SW480 (cell line): ENCODE measurements around the gene OFD1.
A peak's percentile ranks its signal among the peaks of the same experiment; 100 is the strongest.

ENCODE experiments used
- DNase-seq: peaks from one replicate; pipeline ENCODE4 v3.0.0-alpha.2; 2016; ENCODE audit warnings: low spot score

Gene OFD1, protein sequence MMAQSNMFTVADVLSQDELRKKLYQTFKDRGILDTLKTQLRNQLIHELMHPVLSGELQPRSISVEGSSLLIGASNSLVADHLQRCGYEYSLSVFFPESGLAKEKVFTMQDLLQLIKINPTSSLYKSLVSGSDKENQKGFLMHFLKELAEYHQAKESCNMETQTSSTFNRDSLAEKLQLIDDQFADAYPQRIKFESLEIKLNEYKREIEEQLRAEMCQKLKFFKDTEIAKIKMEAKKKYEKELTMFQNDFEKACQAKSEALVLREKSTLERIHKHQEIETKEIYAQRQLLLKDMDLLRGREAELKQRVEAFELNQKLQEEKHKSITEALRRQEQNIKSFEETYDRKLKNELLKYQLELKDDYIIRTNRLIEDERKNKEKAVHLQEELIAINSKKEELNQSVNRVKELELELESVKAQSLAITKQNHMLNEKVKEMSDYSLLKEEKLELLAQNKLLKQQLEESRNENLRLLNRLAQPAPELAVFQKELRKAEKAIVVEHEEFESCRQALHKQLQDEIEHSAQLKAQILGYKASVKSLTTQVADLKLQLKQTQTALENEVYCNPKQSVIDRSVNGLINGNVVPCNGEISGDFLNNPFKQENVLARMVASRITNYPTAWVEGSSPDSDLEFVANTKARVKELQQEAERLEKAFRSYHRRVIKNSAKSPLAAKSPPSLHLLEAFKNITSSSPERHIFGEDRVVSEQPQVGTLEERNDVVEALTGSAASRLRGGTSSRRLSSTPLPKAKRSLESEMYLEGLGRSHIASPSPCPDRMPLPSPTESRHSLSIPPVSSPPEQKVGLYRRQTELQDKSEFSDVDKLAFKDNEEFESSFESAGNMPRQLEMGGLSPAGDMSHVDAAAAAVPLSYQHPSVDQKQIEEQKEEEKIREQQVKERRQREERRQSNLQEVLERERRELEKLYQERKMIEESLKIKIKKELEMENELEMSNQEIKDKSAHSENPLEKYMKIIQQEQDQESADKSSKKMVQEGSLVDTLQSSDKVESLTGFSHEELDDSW

GRCh38 chrX:13734278-13735172 is at the start of gene OFD1, which contains the start of gene TRAPPC2:
TSS of gene OFD1 (plus strand) at chrX:13734748. CDS start at chrX:13735072, 324 bp downstream.
TSS of gene TRAPPC2 (minus strand) at chrX:13734620. CDS start at chrX:13719963, 14,657 bp downstream.
- peak; percentile 95 for DNase-seq

- DNase-seq, result peak; percentile 9
These were observed 49.3 kb upstream of the OFD1 start for GRCh38 chrX:13685126-13685763.

DNA sequence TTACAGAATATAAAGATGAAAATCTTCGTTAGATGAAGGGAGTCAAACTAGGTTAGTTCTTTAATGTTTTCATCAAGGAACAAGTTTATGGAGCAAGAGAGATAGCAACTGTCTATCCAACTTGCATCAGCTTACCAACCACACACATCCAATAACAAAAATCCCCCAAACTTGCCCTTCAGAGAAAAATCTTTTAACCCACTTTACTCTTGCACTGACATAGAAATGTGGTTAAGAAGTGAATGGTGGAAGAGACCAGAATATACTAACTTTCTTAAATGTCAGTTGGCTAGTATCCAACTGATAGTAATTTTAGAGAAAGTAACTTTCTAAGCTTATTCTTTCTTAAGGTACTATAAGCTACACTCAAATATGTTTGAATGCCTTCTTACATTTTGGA is 47.3 kb upstream of the OFD1 start:
- DNase-seq, result no peak

- DNase-seq, result peak; percentile 27
These were observed 46.1 kb upstream of the OFD1 start for GRCh38 chrX:13688384-13688957.

DNA sequence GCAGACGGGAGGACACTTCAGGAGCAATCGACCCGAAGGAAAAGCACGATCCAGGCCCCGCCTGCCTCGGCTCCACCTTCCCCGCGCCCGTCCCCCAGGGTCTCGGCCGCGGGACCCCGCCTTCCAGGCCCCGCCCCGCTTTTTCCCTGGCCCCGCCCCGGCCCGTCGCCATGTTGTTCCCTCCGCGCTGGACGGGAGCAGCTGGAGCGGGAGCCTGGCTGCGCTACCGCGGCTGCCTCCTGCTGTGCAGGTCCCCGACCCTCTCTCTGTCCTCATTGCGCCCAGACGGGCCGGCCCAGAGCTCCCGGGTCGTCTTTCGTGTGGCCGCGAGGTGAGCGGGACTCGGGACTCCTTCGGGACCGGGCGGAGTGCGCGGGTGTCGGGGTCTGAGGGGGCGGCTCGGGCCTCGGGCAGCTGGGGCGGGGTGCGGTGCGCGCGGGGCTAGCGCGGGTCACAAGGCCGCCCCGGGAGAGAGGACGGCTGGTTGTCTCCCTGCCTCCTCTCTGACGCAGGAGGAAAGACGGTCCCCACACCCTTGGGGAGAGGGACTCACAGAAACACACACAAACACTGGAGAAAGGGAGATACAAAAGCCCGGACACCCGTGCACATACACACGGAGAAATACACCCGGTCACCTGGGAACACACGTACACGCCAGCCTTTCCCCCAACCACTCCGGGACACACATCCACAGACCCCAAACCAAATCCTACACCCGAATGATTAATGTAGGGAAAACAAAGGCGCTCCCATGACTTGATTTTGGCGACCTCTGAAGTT is 45.4 kb upstream of the OFD1 start, which contains the start of gene RAB9A:
RAB9A (plus strand) TSS at position 171 of the 783 bp plus-strand sequence. CDS start 19,619 bp downstream, outside the sequence.
- peak; percentile 68 for DNase-seq

DNA sequence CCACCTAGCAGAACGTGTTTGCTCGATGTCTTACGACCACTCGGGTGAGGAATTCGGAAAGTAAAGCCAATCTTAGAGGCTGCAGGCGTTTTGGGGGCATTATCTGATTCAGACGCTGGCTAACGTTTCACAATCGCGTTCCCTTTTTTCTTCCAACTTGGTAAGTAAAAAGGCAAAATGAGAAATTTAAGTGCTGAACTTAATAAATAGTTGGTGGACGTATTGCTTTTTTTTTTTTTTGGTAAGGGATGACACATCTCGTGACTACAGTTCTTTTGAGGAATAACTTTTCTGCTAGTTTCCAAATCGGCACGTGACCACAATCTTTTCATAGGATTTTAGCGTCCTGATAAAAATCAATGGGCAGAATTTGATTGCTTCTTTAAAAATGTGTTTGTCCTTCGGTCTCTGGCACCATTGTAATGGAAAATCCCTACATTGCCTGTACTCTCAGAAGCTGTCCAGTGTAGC is 44.8 kb upstream of the OFD1 start:
- no peak for DNase-seq

GRCh38 chrX:13690836-13691235 is 43.7 kb upstream of the OFD1 start:
- no peak for DNase-seq

DNA sequence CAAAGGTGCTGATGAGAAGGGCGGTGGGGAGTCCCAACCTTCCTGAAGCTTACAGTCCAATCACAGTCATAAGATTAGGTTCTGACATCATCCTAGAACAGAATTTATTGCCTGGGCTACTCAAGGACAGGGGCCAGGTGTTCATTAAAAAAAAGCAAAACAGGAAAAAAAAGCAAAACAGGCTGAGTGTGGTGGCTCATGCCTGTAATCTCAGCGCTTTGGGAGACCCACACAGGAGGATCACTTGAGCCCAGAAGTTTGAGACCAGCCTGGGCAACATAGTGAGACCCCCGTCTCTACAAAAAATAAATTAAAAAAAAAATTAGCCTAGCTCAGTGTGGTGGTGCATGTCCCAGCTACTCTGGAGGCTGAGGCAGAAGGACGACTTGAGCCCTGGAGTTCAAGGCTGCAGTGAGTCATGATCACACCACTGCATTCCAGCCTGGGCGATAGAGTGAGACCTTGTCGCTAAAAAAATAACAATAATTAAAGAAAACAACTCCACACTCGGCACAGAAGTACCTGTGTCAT is 42.6 kb upstream of the OFD1 start:
- DNase-seq, result no peak

- DNase-seq, result no peak
These were observed 41.7 kb upstream of the OFD1 start for GRCh38 chrX:13692771-13693231.

DNA sequence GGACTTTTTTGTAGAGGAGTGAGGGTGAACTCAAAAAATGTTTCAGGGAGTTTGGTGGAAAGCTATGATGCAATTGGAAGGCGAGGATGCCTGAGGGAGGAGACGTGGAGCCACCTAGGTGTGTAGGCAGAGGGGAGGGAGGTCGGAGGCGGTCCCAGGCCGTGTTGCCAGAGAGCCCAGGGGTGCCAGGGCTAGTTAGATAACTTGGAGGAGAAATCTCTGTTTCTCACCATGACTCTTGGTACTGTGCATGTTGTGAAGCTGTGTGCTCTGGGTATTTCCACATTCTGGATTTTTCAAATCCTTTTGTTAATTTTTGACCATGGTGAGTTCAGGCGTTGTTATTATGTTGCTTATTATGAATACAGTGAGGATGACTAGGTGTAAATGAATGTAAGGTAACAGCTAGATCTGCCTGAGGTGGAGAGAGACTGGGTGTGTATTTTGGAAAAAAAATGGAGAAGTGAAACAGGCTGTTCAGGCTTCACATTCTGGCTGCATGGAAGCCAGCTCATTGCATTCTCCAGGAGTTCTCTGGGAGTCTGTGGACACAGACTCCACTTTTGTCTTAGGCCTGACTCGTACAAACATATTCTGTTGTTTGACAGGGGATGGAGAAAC is 41.1 kb upstream of the OFD1 start:
- DNase-seq, result no peak

- no peak for DNase-seq
These were observed 40.2 kb upstream of the OFD1 start for GRCh38 chrX:13694359-13694758.

- DNase-seq, result no peak
These were observed 39.6 kb upstream of the OFD1 start for GRCh38 chrX:13694983-13695382.

DNA sequence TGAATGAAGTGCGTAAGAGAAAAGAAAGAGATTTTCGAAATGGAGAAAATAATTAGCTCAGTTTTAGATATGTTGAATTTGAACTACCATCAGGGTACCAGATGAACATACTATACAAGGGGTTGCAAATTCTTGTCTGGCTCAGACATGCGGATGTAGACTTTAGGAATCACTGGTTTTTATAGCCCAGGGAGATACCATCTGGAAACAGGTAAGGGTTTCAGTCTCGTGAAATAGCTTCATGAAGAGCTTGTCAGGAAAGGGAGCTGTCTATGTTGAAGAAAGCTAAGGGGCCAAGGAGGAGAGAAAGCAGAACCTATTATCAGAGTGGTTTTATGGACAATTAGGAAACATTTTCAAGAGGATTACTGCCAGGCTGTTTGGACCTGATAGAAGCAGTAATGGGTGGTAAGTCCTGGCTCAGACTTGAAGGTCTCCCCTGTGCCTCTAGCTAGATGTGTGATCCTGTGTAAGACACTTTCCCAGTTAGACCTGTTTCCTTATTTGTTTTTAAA is 38.9 kb upstream of the OFD1 start:
- DNase-seq, result no peak

- no peak for DNase-seq
These were observed 37.1 kb upstream of the OFD1 start for GRCh38 chrX:13697455-13697854.

GRCh38 chrX:13697976-13698375 is 36.6 kb upstream of the OFD1 start:
- DNase-seq, result no peak

DNA sequence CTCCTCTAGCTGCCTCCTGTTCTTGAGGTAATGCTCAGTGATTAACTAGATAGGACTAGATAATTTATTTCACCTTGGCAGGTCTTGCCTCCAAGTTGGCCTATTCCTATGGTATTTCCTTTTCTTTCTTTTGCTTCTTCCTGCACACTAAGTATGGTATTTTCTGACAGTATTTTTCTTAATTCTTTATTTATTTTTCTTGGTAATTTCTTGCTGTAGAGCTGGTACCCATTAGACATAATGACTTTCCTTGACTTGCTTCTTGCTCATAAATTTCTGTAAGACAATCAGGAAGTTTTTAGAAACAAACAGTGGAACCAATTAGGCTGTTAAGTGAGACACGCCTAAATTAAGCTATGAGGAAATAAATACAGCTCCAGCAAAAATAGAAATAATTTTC is 36.1 kb upstream of the OFD1 start:
- no peak for DNase-seq

GRCh38 chrX:13699183-13699826 is 35.2 kb upstream of the OFD1 start:
- DNase-seq, result no peak

DNA sequence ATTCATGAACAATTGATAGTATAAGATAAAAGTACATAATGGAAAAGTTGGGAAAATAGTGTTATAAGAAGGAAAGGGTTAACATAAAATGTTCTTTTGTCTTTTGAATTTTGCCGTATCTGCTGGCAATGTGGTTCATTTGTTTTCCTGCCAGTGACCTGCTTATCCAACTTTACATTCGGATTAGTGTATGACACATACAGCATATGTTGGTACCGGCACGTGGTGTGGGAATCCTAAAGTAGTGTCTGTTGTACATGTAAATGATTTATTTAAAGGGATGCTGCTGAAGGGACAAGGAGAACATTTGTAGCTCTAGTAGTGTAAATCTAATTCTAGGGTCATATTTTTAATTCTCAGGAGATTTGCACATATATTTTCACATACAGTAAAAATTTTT is 34.2 kb upstream of the OFD1 start:
- DNase-seq, result no peak
